HG02885 (cell line): ENCODE results near the gene HMGB2.

Experiments used
- ATAC-seq: cut with Tn5 transposase; IDR thresholded peaks from one replicate; pipeline ENCODE4 v1.9.1; 2021; ENCODE audit warnings: mild to moderate bottlenecking; ENCODE audit not compliant: unreplicated experiment, poor library complexity

Gene HMGB2

GRCh38 chr4:173337463-173337862 lies 3.3 kb upstream of the HMGB2 start:
- no peak for ATAC-seq

DNA sequence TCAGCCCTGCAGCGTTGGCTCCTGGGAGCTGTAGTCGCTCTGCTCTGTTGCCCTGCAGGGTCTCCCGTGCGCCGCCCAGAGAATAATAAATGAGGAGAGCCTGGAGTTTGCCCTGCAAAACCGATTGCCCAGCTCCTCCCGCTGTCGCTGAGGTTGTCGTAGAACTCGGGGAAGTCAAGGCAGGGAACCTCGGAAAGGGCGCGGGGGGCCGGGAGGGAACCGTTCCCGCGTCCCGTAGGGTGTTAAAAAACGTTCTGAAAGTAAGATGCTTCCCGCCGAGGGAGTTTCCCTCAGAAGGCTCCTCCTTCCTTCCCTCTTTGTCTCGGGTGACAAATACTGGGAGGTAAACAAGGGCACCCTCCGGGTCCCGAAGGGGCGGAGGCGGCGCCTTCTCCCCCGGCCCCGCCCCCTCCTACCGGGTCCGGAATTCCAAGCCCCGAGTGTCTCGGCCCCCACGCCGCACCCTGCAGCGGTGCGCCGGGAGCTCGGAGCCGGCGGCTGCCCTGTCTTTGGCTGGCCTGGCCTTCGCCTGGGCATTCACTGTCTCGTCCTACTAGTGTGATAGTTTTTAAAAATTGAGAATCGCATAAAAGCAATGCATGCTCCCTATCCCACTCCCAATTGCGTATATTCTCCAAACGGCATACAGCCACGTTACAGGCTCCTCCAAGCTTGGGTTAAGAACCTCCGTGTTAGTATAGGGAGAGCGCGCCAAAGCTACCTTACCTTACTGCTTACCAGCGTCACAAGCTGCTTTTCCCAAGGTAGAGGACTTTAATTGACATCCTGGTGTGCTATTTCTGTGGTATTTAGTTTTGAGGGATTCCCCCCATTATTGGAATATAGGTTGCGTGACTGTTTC lies 964 bp upstream of the HMGB2 start:
- ATAC-seq = peak; percentile 38

DNA sequence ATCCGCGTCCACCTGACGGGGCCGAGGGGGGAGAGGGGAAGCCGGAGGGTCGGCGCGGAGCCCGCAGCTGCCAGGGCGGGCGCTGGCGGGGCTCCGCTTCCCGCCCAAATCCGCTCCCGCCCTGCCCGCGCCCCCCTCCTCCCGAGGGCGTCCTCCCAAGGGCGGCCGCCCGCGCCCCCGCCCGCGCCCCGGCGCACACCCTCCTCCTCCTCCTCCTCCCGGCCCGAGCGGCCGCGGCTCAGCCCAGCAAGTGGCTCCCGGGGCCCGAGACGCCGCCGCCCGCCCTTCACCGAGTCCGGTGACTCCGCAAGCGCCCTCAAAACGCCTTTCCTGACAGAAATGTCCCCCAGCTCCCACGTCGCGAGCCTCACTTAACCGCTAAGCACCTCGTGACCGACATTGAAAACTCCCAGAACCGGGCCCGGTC lies 487 bp downstream of the HMGB2 start:
- peak; percentile 5 for ATAC-seq

- ATAC-seq = no peak
Observed at GRCh38 chr4:173332963-173333657, 1.0 kb downstream of the HMGB2 start.

DNA sequence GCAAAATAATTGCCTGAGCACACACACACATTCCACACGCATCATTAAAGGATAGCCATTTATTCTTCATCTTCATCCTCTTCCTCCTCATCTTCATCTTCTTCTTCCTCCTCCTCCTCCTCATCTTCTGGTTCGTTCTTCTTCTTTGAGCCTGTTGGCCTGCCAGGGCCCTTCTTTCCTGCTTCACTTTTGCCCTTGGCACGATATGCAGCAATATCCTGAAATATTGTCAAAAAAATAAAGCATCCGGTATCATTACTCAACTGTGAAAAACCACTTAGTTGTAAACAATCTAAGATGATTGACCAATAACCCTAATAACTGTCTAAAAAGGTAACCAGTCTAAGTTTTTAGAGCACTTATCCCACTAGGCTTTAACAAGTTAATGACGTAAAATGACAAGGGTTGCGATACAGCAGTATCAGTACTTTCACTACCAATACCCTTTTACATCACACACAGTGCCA lies 2.1 kb downstream of the HMGB2 start:
- no peak for ATAC-seq

GRCh38 chr4:173330590-173330989 lies 3.6 kb downstream of the HMGB2 start:
- no peak for ATAC-seq

GRCh38 chr4:173328236-173328901 lies 5.8 kb downstream of the HMGB2 start:
- no peak for ATAC-seq

GRCh38 chr4:173325007-173325736 lies 9.0 kb downstream of the HMGB2 start:
- ATAC-seq = no peak

- no peak for ATAC-seq
Observed at GRCh38 chr4:173319696-173320095, 14.5 kb downstream of the HMGB2 start.

DNA sequence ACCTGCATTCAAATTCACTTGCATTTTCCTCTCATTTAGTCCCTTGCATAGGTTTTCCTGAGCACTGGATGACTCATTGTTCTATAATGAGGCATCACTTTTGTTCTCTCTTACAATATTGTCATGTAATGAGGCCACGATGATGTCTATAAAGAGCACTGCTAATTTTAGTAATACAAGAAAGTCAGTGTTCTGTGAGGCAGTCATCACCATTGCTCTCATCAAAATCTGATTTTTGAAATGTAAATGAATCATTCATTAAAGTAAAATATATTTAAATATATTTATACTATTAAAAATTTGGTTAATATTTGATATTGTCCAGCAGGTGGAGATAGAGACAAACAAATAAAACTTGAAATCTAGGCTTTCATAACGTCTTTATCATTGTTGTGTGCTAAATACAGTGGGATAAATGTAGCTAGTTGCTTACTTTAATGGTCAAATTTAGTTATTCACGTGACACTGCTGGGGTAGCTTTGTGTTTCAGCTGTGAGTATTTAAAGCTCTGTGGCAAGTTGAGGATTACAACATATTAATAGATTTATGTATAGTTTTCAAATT lies 15.4 kb downstream of the HMGB2 start:
- ATAC-seq = peak; percentile 52

- ATAC-seq = peak; percentile 8
Observed at GRCh38 chr4:173318240-173318639, 15.9 kb downstream of the HMGB2 start.

- ATAC-seq = peak; percentile 56
Observed at GRCh38 chr4:173317004-173317403, 17.2 kb downstream of the HMGB2 start.

DNA sequence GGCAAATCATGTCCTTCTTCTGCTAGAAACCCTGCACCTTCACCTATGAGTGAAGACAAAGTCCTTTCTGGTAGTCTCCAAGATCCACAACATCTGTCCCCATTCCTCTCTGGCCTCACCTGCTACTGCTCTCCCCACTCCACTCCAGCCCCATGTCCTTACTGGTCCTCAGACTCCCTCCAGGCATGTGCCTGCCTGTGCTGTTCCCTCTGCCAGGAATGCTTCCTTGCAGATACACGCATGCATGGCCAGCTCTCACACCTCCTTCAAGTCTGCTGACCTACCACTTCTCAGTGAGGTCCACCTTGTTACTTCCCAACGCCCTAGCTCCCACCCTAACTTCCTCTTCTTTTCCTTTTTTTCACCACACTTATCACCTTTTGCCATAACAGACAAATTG lies 18.1 kb downstream of the HMGB2 start:
- no peak for ATAC-seq

DNA sequence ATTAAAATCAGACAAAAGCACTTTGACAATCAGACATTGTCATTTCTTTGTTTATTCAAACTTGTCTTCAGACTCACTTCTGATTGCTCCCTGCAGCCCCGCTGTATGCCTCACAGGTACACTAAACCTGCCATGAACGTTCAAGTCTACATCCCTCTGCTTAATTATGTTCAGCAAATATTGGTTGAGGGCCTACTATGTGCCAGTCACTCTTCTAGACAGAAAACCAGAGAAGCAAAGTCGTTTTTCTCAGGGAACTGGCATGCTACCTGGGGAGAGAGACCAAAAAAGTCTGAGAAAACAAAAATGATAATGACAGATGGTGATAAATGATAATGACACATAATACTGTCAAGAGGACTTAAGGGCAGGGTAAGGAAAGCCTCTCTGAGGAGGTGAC lies 19.4 kb downstream of the HMGB2 start:
- ATAC-seq = no peak

DNA sequence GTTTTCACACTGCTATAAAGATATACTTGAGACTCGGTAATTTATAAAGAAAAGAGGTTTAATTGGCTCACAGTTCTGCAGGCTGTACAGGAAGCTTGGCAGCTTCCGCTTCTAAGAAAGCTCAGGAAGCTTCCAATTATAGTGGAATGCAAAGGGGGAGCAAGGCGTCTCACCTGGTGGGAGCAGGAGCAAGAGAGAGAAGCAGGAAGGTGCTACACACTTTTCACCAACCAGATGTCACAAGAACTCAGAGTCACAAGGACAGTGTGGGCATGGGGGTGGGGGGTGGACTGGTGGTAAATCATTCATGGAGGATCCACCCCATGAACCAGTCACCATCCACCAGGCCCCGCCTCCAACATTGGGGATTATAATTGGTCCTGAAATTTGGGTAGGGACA lies 22.8 kb downstream of the HMGB2 start:
- ATAC-seq = no peak

GRCh38 chr4:173307778-173308177 lies 26.4 kb downstream of the HMGB2 start:
- no peak for ATAC-seq

DNA sequence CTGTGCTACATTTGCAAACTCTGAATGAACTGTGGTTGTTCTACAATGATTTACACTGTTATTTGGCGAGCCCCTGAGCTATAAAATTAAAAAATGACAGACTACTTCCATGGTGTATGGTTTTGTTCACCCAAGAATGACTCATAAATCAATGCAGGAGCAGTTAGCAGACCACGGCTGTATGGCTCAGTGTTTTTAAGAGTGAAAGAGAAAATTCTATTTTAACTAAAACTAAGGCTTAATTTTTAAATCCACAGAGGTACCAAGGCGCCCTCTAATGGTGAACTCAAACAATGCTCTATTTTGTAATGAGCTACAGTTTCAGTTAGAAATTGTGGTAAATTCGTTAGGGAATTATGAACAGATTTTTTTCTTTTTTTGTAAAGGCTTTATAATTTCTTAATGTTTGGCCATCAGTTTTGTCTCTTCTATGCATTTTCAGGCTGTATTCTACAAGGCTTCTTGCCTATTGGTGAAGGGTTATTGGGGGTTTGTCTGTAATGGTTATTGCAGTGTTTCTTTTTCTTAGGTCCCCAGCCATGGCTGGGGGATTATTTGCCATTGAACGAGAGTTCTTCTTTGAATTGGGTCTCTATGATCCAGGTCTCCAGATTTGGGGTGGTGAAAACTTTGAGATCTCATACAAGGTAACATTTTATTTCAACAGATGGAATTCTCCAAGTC lies 32.5 kb downstream of the HMGB2 start:
- ATAC-seq = no peak

GRCh38 chr4:173294444-173294843 lies 39.7 kb downstream of the HMGB2 start:
- ATAC-seq = no peak

DNA sequence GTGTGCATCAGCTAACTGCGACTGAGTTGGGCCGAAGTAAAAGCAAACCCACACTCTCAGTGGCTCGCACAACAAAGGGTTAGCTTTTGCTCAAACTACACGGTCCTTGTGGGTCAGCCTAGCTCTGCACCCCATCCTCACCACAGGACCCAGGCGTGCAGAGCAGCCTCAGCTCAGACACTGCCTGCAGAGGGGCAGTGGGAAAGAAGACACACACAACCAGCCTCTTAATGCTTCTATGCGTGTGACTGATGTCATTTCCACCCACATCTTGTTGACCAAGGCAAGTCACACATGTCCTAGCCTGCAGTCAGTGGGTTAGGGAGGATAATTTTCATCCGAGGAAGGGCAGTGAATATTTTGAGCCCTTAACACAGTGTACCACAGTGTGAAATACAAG lies 40.5 kb downstream of the HMGB2 start:
- ATAC-seq = no peak
